Measurements from ENCODE around the gene TAS2R41. TPM values are rescaled to one million over a fixed set of nuclear protein-coding genes. Genes with fewer than 3 reads are reported as not detected.

The TAS2R41 gene
- total RNA-seq, 1 experiment from 2014 or later, result not detected

DNA sequence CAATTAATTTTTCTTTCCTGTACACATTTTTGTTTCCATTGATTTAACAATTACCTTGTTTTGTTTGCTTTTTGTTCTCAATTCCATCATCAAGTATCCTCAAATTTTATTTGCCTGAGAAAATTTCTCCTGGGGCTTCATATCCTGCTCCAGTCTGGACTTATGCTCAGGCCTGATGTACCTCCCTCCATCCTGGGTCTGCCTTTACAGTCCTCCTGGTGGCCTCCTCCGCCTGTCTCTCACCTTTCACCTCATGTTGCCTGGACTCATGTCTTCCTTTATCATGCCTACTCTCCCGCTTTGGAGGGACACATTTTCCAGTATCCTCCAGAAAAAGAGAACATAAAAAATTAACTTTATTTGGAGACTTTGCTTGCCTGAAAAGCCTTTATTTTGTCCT, 46.6 kb upstream of the TAS2R41 start:
- peak overlapping the region; percentile 57 for H3K4me2 ChIP-seq (ENCODE audit: low read length)
- H3K4me1 ChIP-seq (ENCODE audit: insufficient read depth, low read length), result peaks cover 29% of the 10 kb centered on the region
- H3K4me3 ChIP-seq (ENCODE audit: low read length), result no peak overlapping the region; the same call in 1 of the 2 replicates
- POLR2A ChIA-PET (ENCODE audit: unreplicated experiment), result interaction anchor here (0.7 kb wide), 2 partner anchors 14 to 16 kb away, joined by 3 to 9 read pairs; no protein-coding TSS in a partner anchor
- no TSS peak for BruUV-seq (replicated peaks)
- H3K36me3 ChIP-seq (ENCODE audit: low read depth, low read length), result no peaks in the 10 kb centered on the region
- H3K79me2 ChIP-seq (ENCODE audit: low read length), result no peaks in the 10 kb centered on the region
- ATAC-seq, result peak; percentile 52
- H3K27me3 ChIP-seq (ENCODE audit: low read length), result no peaks in the 10 kb centered on the region
- DNase-seq, result no peak
- CTCF ChIA-PET, result no interaction called here
- H3F3A ChIP-seq (ENCODE audit: low read length, unreplicated experiment), result no peaks in the 10 kb centered on the region
- no peak overlapping the region for H3K9ac ChIP-seq (ENCODE audit: low read length)
- H3K27ac ChIP-seq (ENCODE audit: low read length), result peak overlapping the region; percentile 34
- TF ChIP-seq CTCF (conservative IDR thresholded peaks at IDR 0.05; ENCODE audit: low read depth, low read length) (no peak), EZH2phosphoT487 (IDR thresholded peaks at IDR 0.05; ENCODE audit: borderline replicate concordance, low read length) (no peak)
- H3K9me3 ChIP-seq (ENCODE audit: low read length), result no peaks in the 10 kb centered on the region
- H3K9me2 ChIP-seq (replicated peaks; ENCODE audit: low read length), result no peaks in the 10 kb centered on the region
- no peak overlapping the region for H2AFZ ChIP-seq (ENCODE audit: low read length)
- H4K20me1 ChIP-seq (ENCODE audit: low read length), result no peaks in the 10 kb centered on the region
- intact Hi-C loops (cut with micrococcal nuclease), result loop anchor here (5.0 kb wide), 1 partner anchor 41 kb away; no protein-coding TSS in a partner anchor

DNA sequence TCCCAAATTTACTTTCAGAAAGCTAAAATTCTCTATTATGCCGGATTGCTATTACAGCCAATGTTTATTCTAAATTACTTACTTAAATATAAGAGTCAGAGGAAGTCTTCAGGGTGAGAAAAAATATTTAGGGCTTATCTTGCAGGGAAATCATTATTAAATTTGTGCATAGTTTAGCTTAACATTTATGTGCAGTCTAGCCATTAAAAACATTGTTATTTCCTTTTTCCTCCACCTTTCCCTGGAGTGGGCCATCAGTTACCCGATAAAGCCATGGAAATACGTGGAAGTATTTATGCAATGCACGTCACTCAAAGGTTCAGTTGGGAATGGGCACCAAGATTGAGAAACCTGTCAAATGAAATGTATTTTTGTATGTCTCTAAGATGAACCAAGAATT, 43.9 kb upstream of the TAS2R41 start:
- DNase-seq (no peak), ATAC-seq (no peak)
- Histone ChIP-seq H3K4me2 (ENCODE audit: low read length) (no peak overlapping the region), H3K36me3 (ENCODE audit: low read depth, low read length) (no peaks in the 10 kb centered on the region), H3K9me2 (replicated peaks; ENCODE audit: low read length) (no peaks in the 10 kb centered on the region), H2AFZ (ENCODE audit: low read length) (no peak overlapping the region), H3K9me3 (ENCODE audit: low read length) (no peaks in the 10 kb centered on the region), H3K27me3 (ENCODE audit: low read length) (no peaks in the 10 kb centered on the region), H3F3A (ENCODE audit: low read length, unreplicated experiment) (no peaks in the 10 kb centered on the region), H3K27ac (ENCODE audit: low read length) (no peak overlapping the region), H3K4me3 (ENCODE audit: low read length) (no peak overlapping the region), H4K20me1 (ENCODE audit: low read length) (no peaks in the 10 kb centered on the region), H3K79me2 (ENCODE audit: low read length) (no peaks in the 10 kb centered on the region), H3K9ac (ENCODE audit: low read length) (no peak overlapping the region), H3K4me1 (ENCODE audit: insufficient read depth, low read length) (peaks cover 29% of the 10 kb centered on the region)
- ChIA-PET POLR2A (ENCODE audit: unreplicated experiment) (no interaction called here), CTCF (interaction anchor here (0.6 kb wide), 1 partner anchor 17 kb away, joined by 3 read pairs; no protein-coding TSS in a partner anchor)
- TF ChIP-seq EZH2 (IDR thresholded peaks at IDR 0.05; ENCODE audit: low read length, unreplicated experiment), result no peak
- TF ChIP-seq EZH2phosphoT487 (IDR thresholded peaks at IDR 0.05; ENCODE audit: borderline replicate concordance, low read length), result no peak
- TF ChIP-seq CTCF (conservative IDR thresholded peaks at IDR 0.05; ENCODE audit: low read depth, low read length), result no peak
- intact Hi-C loops (cut with micrococcal nuclease), result loop anchor here (5.0 kb wide), 1 partner anchor 39 kb away; no protein-coding TSS in a partner anchor
- BruUV-seq (replicated peaks), result no TSS peak

DNA sequence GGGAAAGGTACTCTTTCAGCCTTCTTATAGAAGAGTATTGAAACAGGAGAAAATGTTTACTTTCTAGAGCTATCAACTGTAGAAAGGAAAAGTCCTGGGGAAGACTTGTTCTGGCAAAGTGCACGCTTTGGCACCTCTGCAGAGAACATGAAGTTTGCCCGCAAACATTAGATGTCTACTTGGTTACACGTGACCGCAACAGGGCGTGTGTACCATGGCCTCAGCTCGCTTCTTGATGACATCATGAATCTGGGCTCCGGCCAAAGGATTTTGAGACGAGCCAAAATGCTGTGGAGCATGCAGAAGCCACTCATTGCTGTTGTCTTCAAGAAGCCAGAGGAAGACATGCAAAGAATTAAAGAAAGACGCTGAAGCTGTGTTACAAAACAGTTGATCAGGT, 43.0 kb upstream of the TAS2R41 start:
- no peak for TF ChIP-seq EZH2phosphoT487 (IDR thresholded peaks at IDR 0.05; ENCODE audit: borderline replicate concordance, low read length)
- TF ChIP-seq EZH2 (IDR thresholded peaks at IDR 0.05; ENCODE audit: low read length, unreplicated experiment), result no peak
- no peak for TF ChIP-seq CTCF (conservative IDR thresholded peaks at IDR 0.05; ENCODE audit: low read depth, low read length)
- H3K36me3 ChIP-seq (ENCODE audit: low read depth, low read length), result no peaks in the 10 kb centered on the region
- CTCF ChIA-PET, result no interaction called here
- H3K79me2 ChIP-seq (ENCODE audit: low read length), result no peaks in the 10 kb centered on the region
- DNase-seq (peak; percentile 66), ATAC-seq (peak; percentile 12)
- no peaks in the 10 kb centered on the region for H4K20me1 ChIP-seq (ENCODE audit: low read length)
- no peaks in the 10 kb centered on the region for H3K9me2 ChIP-seq (replicated peaks; ENCODE audit: low read length)
- no TSS peak for BruUV-seq (replicated peaks)
- peak overlapping the region; percentile 38; the same call in 1 of the 2 replicates for H2AFZ ChIP-seq (ENCODE audit: low read length)
- H3K4me2 ChIP-seq (ENCODE audit: low read length), result peak overlapping the region; percentile 51
- H3F3A ChIP-seq (ENCODE audit: low read length, unreplicated experiment), result no peaks in the 10 kb centered on the region
- intact Hi-C loops (cut with micrococcal nuclease), result loop anchor here (5.0 kb wide), 1 partner anchor 38 kb away; no protein-coding TSS in a partner anchor
- POLR2A ChIA-PET (ENCODE audit: unreplicated experiment), result interaction anchor here (0.6 kb wide), 1 partner anchor 187 kb away, joined by 3 read pairs; no protein-coding TSS in a partner anchor
- no peak overlapping the region for H3K4me3 ChIP-seq (ENCODE audit: low read length)
- no peak overlapping the region for H3K27ac ChIP-seq (ENCODE audit: low read length)
- H3K9me3 ChIP-seq (ENCODE audit: low read length), result no peaks in the 10 kb centered on the region
- H3K27me3 ChIP-seq (ENCODE audit: low read length), result no peaks in the 10 kb centered on the region
- H3K9ac ChIP-seq (ENCODE audit: low read length), result no peak overlapping the region
- peaks cover 29% of the 10 kb centered on the region for H3K4me1 ChIP-seq (ENCODE audit: insufficient read depth, low read length)
